NCI-H345 treated with DMSO at 0.1 percent for 48 hours (cell line): Measurements from ENCODE around the gene PMVK.

Source experiments
- DNase-seq: peaks from one replicate; lab custom pipeline; 2025; ENCODE audit not compliant: unreplicated experiment; lab: John Stamatoyannopoulos, UW

Gene PMVK

DNA sequence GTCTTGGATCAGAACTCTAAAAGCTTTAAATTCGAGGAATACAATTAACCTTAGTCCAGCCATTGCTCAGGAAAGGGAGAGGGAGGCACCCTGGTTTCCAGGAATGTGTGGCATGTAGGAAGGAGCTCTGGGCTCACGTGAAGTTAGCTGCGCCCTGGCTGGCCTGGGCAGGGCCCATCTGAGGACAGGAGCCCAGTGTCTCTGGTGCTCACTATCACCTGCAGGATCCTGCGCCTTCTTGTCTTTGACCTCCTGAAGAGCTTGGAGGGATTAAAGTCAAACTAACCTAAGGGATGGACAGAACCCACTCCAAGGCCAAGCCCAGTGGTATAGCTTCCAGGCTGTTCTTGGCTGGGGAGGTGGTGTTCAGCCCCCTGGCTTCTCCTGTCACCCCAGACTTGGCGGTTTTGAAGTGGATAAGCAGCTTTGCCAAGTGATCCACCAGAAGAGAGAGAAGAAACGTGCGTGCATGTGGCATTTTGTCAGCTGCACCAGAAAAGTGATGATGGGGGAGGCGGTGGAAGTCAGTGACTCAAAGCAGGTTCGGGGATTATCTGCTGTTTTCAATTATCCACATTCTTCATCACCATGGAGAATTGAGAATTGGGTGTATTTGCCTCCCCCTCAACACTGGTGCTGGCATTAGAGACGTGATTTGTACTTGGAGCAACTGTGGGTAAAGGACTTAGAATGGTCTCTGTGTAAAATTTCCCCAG, 54.5 kb downstream of the PMVK start:
- no peak for DNase-seq

DNA sequence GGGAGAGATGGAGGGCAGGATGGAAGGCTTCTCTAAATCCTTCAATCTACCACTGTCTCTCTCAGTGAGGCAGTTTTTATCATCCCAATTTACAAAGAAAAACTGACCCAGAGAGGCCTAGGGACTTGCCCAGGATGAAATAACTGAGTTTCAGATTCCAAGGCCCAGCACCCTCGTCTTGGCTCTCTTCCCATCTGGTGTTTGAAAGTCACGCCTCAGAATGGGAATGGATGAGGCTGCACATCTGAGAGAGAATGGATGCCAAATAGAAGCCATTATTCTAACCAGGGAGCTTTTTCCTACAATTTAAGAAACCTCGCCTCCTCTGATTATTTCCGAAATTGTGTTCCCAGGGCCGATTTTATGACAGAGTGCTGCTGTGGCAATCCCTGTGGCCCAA, 55.8 kb downstream of the PMVK start:
- no peak for DNase-seq

DNA sequence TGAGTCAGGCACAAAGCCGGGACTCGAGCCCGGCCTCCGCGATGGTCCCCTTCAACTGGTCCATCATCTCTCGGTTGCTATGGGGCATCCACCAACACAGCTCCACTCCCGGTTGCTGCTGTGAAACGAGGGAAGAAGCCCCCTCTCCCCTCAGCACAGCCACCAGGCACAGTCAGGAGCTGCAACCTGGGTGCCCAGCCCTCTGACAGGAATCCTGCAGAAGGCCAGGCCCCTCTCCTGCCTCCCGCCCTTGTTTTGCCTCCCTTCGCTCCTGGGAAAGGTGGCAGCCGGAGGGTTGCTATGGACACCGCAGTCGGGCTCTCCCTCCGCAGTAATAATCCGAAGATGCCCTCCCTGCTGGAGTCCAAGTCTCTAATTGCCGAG, 57.5 kb downstream of the PMVK start:
- no peak for DNase-seq

DNA sequence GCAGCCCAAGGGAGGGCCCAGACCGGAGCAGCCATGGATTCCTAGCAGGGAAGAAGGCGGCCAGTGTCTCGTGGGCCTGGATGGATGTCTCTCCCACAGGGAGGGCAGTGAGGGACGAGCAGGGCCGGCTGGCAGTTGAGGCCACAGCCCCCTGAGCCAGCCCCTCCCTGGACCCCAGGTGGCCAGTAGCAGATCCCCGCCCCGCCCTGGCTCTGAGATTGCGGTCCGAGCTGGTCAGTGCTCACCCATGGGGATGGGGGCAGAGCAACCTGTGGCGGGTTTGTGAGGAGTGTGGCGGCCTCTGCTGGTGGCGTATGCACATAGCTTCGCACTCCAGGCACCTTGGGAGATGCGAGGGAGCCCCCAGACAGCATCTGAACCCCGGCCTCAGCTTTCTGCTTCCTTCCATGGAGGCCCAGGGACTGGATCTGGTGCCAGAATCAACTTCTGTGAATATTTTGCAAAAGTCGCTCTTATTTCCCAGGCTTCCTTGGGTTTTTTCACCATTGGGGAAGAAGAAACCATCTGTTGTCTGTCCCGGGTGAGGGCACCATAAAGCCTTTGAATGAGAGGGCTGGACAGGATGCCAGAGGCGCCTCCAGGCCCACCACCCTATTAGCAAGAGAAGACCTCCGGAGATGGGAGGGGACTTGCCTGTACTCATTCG, 58.0 kb downstream of the PMVK start:
- DNase-seq, result peak; percentile 80

DNA sequence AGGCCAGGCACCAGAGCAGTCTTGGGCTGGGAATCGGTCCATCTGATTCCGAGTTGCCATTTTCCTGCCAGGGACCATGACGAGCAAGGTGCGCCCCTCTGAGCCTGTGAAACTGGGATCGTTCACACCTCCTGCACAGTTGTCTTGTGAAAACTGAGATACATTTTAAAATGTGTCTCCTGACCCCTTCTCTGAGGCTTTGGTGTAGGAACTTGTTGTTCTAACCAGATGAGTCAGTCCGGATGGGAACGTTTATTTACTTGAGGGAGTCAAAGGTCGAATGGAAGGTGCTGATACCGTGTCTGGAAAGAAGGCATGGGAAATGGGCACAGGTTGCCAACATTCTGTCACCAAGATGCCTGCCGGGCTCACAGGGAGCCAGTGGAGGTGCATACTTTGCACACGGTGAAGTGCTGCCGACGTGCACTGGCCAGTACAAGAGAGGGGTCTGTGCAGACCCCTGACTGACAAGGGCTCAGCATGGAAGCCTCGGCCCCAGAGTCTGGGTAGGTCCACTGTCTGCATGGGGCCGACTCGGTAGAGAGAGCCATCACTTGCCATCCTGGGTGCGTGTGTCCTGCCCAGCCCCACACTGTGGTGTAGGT, 59.0 kb downstream of the PMVK start:
- DNase-seq, result no peak

DNA sequence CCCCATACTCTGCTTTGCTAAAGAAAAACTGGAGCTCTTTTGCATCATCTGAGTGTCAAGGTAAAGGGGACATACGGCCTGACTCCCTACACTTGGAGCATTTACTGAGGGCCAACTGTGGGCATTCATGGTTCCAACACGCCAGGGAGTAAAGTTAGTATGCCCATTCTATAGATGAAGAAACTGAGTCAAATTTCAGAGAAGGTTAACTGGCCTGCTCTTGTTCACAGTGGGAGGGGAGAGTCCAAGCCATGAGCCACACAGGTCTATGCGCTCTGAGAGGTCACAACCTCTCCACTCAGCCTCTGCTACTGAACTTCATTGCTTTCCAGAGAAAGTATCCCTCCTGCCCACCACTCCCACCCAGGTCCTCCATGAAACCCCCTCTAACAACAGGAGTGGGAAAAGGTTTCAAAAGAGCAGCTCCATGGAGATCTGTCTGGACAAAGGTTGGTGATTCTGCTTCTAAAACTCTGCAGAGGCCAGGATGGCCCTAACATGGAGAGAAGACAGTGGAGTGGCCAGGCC, 59.6 kb downstream of the PMVK start:
- no peak for DNase-seq
